Stimulated activated naive CD8-positive, alpha-beta T cell treated with anti-CD3 and anti-CD28 coated beads, Interleukin-15, Interleukin-2, amounts not matched to agents 100 ng/mL and 50 ng/mL, for 24 hours (primary cell): ENCODE data around the gene TMEM233.

ENCODE experiments used
- H3K27ac Mint-ChIP-seq: one replicate; pipeline ENCODE4 v1.8.0; 2021; ENCODE audit warnings: mild to moderate bottlenecking, mixed read lengths
- H3K27me3 Mint-ChIP-seq: one replicate; pipeline ENCODE4 v1.8.0; 2021; ENCODE audit warnings: mixed read lengths
- H3K36me3 Mint-ChIP-seq: one replicate; pipeline ENCODE4 v1.8.0; 2021; ENCODE audit warnings: low read depth, mixed read lengths
- H3K4me1 Mint-ChIP-seq: one replicate; pipeline ENCODE4 v1.8.0; 2021; ENCODE audit warnings: low read depth, mixed read lengths
- H3K4me3 Mint-ChIP-seq: one replicate; pipeline ENCODE4 v1.8.0; 2021; ENCODE audit warnings: mild to moderate bottlenecking, mixed read lengths
- H3K9me3 Mint-ChIP-seq: one replicate; pipeline ENCODE4 v1.8.0; 2021; ENCODE audit warnings: mixed read lengths

The TMEM233 gene

DNA sequence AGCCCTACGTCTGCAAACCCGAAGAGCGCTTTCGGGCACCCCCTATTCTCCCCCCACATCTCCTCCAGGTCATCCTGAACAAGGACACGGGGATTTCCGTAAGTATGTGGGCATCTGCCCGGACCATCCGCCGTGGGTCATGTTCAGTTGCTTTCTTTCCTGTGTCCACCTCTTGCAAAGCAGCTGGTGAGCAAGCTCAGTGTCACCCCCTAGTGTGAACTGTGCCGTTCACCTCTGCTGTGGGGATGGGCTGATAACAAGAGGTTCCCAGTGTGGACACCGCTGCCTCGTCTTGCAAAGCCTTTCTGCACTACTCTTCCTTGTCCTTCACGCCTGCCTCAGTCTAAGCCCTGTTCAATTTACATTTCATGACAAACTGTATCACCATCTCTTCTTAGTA is 83.0 kb downstream of the TMEM233 start:
- Mint-ChIP-seq H3K27ac (peak overlapping the region; percentile 37), H3K4me1 (peaks cover 34% of the 10 kb centered on the region), H3K9me3 (no peaks in the 10 kb centered on the region), H3K27me3 (no peaks in the 10 kb centered on the region), H3K36me3 (peaks cover 91% of the 10 kb centered on the region), H3K4me3 (no peak overlapping the region)

DNA sequence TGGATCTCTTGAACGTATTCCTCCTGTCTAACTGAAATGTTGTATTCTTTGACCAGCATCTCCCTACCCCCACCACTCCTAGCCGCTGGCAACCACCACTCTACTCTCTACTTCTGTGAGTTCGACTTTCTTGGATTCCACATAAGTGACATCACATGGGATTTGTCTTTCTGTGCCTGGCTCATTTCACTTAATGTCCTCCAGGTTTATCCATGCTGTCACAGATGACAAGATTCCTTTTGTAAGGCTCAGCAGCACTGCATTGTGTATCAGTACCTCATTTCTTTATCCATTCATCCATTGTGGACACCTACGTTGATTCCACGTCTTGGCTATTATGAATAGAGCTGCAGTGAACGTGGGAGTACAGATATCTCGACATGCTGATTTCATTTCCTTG is 84.9 kb downstream of the TMEM233 start:
- peaks cover 28% of the 10 kb centered on the region for H3K4me1 Mint-ChIP-seq
- H3K36me3 Mint-ChIP-seq: peaks cover 84% of the 10 kb centered on the region
- no peaks in the 10 kb centered on the region for H3K27me3 Mint-ChIP-seq
- no peaks in the 10 kb centered on the region for H3K9me3 Mint-ChIP-seq
- H3K4me3 Mint-ChIP-seq: no peak overlapping the region
- no peak overlapping the region for H3K27ac Mint-ChIP-seq

DNA sequence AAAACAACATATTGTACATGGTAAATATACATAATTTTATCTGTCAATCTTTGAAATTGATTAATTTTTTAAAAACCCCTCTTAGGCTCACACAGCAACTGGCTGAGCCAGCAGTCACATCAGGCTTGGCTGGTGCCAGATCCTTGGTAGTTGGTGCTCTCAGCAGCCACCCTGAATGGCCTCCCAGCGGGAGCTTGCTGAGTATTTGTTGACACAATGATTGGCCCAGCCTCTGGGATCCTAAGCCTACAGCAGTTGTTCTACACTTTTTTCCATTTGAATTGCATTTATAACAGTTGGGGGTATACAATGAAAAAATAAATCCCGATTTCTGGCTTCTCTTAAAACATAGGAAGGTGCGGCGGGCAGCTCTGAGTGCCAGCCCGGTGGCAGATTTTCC is 85.5 kb downstream of the TMEM233 start:
- peaks cover 22% of the 10 kb centered on the region for H3K4me1 Mint-ChIP-seq
- H3K36me3 Mint-ChIP-seq: peaks cover 82% of the 10 kb centered on the region
- no peak overlapping the region for H3K4me3 Mint-ChIP-seq
- no peaks in the 10 kb centered on the region for H3K27me3 Mint-ChIP-seq
- H3K9me3 Mint-ChIP-seq: no peaks in the 10 kb centered on the region
- no peak overlapping the region for H3K27ac Mint-ChIP-seq

DNA sequence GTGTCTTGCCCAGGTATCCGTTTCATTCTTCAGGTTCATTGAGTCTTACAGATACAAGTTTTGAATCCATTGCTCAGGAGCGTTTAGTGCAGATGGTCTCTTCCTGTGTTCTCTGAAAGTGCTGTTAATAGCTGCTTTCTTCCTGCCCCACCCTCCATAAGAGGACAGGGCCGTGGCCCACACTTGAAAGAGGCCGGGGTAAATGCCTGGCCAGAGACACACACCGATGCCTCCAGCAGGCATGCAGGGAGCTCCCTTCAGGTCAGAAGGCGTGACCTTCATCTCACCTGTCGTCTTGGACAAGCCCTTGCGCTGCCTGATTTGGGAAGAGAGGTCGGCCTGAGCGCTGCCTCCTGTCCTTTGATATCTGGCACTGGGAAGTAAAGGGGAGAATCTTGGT is 85.9 kb downstream of the TMEM233 start:
- peaks cover 77% of the 10 kb centered on the region for H3K36me3 Mint-ChIP-seq
- no peak overlapping the region for H3K27ac Mint-ChIP-seq
- no peaks in the 10 kb centered on the region for H3K27me3 Mint-ChIP-seq

DNA sequence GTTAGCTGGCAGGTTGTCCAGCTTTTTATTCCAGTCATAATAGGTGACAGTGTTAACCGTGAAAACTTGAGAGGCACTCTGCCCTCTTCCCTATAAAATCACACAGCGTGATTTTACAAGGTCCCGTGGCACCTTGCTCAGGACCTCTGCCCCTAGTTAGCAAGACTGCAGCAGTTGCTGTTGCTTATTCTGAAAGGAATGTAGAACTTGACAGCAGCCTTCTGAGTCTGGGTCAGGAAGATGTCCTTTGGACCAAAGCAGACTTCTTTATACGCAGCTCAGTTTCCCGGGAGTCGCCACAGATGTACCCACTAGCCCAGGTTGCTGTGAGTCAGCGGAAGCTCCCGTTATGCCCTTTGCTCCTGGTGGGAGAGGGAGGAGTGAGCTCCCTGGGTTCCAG is 87.5 kb downstream of the TMEM233 start:
- Mint-ChIP-seq H3K27me3 (no peaks in the 10 kb centered on the region), H3K4me3 (no peak overlapping the region), H3K27ac (no peak overlapping the region), H3K36me3 (peaks cover 67% of the 10 kb centered on the region), H3K9me3 (no peaks in the 10 kb centered on the region), H3K4me1 (peaks cover 13% of the 10 kb centered on the region)

More for the DNA sequence above, 85.9 kb downstream of the TMEM233 start:
- H3K4me1 Mint-ChIP-seq: peaks cover 18% of the 10 kb centered on the region
- H3K4me3 Mint-ChIP-seq: no peak overlapping the region
- H3K9me3 Mint-ChIP-seq: no peaks in the 10 kb centered on the region

DNA sequence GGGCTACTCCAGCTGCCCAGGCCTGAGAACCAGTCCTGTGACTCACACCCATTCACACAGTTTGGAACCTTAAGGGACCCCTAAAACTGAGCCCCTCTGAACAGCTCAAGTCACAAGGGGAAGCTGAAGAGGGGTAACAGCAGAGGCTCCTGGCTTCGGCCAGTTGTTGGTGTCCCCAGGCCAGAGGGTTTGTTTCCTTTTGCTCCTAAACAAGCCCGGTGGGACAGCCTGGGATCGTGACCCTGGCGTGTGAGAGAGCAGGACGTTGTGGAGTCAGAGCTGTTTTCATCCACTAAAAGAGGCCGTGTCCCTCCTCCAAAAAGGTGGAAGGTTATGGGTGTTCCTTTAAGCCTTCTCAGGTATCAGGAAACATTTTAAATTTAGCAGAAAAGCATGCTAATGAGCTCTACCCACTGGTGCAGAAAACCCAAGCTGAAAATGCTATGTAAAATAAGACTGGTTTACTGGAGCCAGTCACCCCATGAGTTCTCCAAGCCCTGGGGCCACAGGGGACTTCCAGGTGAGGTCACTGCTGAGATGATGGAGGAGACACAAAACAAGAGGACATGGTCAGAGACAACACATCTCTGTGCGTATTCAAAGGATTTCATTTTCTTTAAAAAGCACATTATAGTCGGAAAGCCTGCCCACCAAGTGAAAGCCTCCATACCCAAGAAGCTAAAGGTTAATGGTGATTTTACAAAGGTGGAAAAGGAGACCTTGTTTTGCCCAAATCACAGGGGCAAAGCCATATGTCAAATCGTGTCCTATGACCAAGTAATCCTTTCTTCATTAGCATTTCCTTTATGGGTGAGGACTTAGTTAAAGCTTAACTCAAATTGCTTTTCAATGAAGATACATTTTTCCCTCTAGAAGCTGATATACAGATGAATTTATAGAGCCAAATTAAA is 88.4 kb downstream of the TMEM233 start:
- Mint-ChIP-seq H3K4me3 (no peak overlapping the region), H3K36me3 (peaks cover 59% of the 10 kb centered on the region), H3K27me3 (no peaks in the 10 kb centered on the region), H3K4me1 (peaks cover 13% of the 10 kb centered on the region), H3K9me3 (no peaks in the 10 kb centered on the region), H3K27ac (peak overlapping the region; percentile 76)

DNA sequence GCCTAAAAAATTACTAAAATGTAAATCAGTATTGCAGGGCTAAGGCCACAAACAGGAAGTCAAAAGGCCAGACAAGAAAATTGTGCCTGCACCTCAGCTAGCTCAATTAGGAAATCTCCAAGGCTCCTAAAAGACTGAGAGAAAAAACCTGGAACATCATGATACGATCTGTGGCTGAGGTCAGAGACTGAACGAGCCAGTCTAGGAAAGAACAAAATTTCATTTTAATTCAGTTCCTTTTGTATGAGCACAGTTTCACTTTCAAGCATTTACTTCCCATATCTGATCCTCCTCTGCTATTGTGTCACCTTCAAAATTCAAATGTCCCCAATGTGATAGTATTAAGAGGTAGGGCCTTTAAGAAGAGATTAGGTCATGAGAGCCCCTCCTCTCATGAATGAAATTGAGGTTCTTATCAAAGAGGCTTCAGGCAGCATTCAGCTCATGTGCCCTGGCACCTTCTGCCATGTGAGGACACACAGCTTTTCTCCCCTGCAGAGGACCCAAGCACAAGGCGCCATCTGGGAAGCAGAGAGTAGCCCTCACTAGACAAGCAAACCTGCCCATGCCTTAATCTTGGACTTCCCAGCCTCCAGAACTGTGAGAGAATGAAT is 89.2 kb downstream of the TMEM233 start:
- Mint-ChIP-seq H3K4me3 (no peak overlapping the region), H3K27ac (peak overlapping the region; percentile 73), H3K4me1 (peaks cover 13% of the 10 kb centered on the region), H3K9me3 (no peaks in the 10 kb centered on the region), H3K27me3 (no peaks in the 10 kb centered on the region), H3K36me3 (peaks cover 57% of the 10 kb centered on the region)

DNA sequence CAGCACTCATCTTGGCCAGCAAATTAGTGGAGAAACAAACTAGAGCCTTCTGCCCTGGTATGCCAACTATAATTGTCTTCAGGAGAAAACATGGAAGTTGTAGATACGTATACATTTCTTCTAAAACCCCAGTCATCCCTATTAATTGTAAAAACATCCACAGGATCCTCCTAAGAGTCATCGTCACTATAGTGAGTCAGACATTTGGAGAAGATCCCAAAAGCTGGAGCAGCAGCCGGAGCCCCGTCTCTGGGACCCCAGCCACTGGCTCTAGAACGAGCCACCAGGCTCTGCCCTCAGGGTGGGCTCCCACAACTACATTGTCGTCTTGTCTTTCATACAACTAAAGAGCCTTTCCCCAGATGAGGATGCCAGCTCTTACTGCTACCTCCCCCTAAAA is 89.8 kb downstream of the TMEM233 start:
- Mint-ChIP-seq H3K9me3 (no peaks in the 10 kb centered on the region), H3K4me3 (no peak overlapping the region), H3K4me1 (peaks cover 13% of the 10 kb centered on the region), H3K36me3 (peaks cover 55% of the 10 kb centered on the region), H3K27ac (peak overlapping the region; percentile 41), H3K27me3 (no peaks in the 10 kb centered on the region)

DNA sequence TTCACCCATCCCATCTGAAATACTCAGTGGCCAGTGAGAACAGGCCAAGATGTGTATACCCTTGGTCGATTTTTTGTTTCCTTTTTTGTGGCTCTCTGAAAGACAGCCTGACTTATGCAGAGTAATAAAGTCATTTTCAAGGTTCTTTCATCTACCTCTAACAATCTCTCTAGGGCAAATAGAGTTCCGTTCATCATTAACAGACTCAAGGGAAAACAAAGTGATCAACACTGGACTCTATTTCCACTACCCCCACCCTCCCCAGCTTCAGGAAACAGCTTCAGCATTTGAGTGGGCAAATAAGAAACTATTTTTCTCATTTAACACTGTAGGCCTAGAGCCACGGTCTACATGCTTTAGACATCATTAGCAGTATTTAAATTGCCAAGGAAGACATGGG is 90.2 kb downstream of the TMEM233 start:
- Mint-ChIP-seq H3K27ac (peak overlapping the region; percentile 41), H3K4me3 (no peak overlapping the region), H3K4me1 (peaks cover 13% of the 10 kb centered on the region), H3K27me3 (no peaks in the 10 kb centered on the region), H3K9me3 (no peaks in the 10 kb centered on the region), H3K36me3 (peaks cover 53% of the 10 kb centered on the region)

DNA sequence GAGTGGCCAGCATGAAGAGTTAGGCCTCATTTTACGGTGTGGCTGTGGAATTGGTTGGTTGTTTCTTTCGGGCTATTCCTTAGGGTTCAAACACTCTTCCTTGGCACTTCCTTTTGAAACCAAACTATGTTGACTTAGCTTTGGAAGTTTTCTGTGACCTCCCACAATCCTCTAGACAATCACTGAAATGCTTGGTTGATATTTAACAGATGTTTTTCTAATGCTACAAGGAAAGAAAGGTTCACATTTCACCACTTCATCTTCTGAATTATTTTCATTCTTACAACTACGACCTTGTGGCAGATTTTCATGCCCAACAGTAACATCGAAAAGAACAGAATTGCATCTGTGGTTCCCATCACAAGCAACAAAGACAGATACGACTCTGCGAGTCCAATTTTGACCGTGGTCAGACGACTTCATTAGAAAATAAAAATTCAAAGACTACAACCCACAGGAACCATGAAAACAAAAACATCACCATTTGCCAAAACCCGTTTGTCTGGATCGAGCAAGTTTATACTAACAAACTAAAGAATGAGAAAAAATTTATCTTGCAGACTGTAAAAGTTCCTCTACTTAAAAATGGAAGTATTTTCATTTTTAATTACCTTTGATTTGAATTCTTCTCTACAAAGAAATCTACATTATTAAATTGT is 91.3 kb downstream of the TMEM233 start:
- H3K27ac Mint-ChIP-seq: no peak overlapping the region

DNA sequence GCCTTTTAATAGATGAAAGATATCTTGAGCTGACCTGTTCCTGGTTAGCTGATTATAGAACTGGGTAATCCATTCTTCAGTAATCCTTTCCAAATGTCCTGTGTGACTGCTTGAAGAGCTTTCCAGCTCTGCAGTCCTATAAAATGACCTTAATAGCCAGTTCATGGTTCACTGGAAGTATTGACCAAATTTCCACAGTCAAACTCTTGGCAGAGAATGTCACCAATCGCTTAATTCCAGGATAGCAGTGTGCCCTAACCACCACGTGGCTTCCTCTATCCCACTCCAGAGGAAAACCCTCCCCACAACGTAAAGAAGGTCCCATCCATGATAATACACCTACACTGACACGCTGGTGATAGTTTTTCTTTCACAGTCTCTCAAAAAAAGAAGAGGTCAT is 91.8 kb downstream of the TMEM233 start:
- Mint-ChIP-seq H3K36me3 (peaks cover 39% of the 10 kb centered on the region), H3K27ac (no peak overlapping the region), H3K4me3 (no peak overlapping the region), H3K27me3 (no peaks in the 10 kb centered on the region), H3K9me3 (no peaks in the 10 kb centered on the region), H3K4me1 (peaks cover 13% of the 10 kb centered on the region)

More for the DNA sequence above, 91.3 kb downstream of the TMEM233 start:
- Mint-ChIP-seq H3K4me3 (no peak overlapping the region), H3K36me3 (peaks cover 44% of the 10 kb centered on the region), H3K9me3 (no peaks in the 10 kb centered on the region), H3K4me1 (peaks cover 13% of the 10 kb centered on the region), H3K27me3 (no peaks in the 10 kb centered on the region)

DNA sequence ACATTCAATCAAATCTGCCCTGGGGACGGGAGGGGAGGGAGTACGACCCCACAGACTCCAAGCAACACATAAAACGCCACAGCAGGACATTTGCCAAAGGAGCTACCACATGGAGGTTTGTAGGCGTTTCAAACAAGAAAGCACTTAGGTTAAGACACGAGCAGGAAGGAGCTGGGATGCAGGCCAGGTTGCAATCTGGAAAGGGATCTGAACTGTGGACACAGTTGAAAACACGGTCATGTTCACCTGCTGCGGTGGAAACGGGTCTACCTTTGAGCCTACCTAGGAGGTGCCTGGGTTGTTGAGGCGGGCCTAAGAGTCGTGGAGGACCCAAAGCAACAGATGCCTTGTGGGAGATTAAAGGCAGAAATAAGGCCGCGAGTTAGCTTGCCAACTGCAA is 92.8 kb downstream of the TMEM233 start:
- Mint-ChIP-seq H3K27ac (no peak overlapping the region), H3K4me3 (no peak overlapping the region), H3K4me1 (peaks cover 13% of the 10 kb centered on the region), H3K36me3 (peaks cover 33% of the 10 kb centered on the region), H3K27me3 (no peaks in the 10 kb centered on the region), H3K9me3 (no peaks in the 10 kb centered on the region)

DNA sequence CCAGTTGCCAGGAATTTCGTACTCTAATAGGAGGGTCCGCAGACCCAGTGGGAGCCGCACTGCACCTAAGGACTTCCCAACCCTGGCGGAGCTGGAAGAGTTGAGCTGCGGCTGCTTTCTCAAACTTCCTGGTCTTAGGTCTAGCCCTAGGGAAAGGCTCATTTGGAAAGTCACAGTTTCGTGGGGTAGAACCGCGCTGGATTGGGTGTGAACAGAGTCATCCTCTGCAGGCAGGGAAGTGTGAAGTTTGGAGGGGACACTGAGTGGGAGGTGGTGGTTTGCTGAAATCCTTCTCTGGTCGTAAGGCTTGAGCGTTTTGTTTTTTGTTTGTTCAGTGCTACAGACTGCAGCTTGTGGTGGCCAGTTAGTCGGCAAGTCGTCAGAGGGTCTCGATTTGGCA is 93.2 kb downstream of the TMEM233 start:
- H3K36me3 Mint-ChIP-seq: peaks cover 31% of the 10 kb centered on the region
- no peaks in the 10 kb centered on the region for H3K9me3 Mint-ChIP-seq
- no peak overlapping the region for H3K4me3 Mint-ChIP-seq
- no peak overlapping the region for H3K27ac Mint-ChIP-seq
- peaks cover 13% of the 10 kb centered on the region for H3K4me1 Mint-ChIP-seq
- no peaks in the 10 kb centered on the region for H3K27me3 Mint-ChIP-seq

DNA sequence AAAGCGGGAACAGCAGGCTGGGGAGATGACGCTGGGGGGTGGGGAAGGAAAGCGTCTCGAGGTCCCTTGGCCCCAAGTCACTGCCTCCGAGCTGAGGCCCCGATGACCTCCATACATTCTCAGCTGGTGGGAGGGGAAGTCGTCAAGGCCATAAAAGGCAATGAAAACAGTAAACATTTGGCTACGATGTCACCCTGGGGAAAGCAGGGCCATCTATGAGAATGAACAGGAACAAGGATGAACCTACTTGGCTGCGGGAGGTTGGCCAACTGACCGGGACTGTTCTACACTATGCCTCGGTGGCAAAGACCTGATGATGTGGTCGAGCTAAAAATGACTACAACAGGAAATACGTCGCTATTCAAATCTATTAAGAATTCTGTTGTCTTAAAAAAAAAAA is 93.8 kb downstream of the TMEM233 start:
- Mint-ChIP-seq H3K36me3 (peaks cover 28% of the 10 kb centered on the region), H3K27me3 (no peaks in the 10 kb centered on the region), H3K4me1 (peaks cover 6% of the 10 kb centered on the region), H3K4me3 (no peak overlapping the region), H3K9me3 (no peaks in the 10 kb centered on the region), H3K27ac (no peak overlapping the region)

DNA sequence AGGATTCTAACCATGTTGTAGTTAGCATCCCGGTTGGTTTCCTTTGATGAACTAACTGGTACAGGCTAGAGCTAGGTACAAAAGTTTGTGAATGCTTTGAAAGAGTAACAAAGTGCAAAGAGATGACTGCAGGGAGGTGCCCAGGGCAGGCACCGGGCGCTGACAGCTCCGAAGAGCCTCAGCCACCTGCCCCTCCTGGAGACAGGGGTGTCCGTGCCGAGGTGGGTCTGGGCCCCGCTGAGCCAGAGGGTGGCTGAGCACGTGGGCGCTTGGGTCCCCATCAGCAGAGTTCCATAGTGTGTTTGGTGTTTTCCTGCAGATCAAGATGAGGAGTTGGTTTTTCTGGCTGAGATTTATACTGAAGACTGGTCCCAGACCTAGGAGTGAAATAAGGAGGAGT is 94.3 kb downstream of the TMEM233 start:
- no peak overlapping the region for H3K4me3 Mint-ChIP-seq
- H3K27ac Mint-ChIP-seq: no peak overlapping the region
- H3K9me3 Mint-ChIP-seq: no peaks in the 10 kb centered on the region
- H3K36me3 Mint-ChIP-seq: peaks cover 25% of the 10 kb centered on the region
- peaks cover 2% of the 10 kb centered on the region for H3K4me1 Mint-ChIP-seq
- H3K27me3 Mint-ChIP-seq: no peaks in the 10 kb centered on the region
